HepG2 (cell line): Measurements from ENCODE around the gene LEP. TPM values are rescaled to one million over a fixed set of nuclear protein-coding genes. Genes with fewer than 3 reads are reported as not detected.
A peak's percentile ranks its signal among the peaks of the same experiment; 100 is the strongest.

ENCODE experiments used
- CBX5 ChIP-seq: sonication (generic); formaldehyde crosslinking; IDR thresholded peaks from 2 replicates; pipeline ENCODE4 v1.4.0; 2020; ENCODE audit warnings: missing genetic modification reagents, borderline replicate concordance
- FOXK1 ChIP-seq: sonication (generic); formaldehyde crosslinking; IDR thresholded peaks from 2 replicates; pipeline ENCODE4 v1.4.0; 2020; ENCODE audit warnings: low read depth, missing genetic modification reagents, borderline replicate concordance
- HMG20B ChIP-seq: conservative IDR thresholded peaks from 2 replicates; pipeline ENCODE4 v1.6.1; 2016; ENCODE audit warnings: missing genetic modification reagents, missing compliant biosample characterization
- MNT ChIP-seq: fragments of 450-650 bp; IDR thresholded peaks from 2 replicates; pipeline ENCODE4 v1.6.1; 2016
- MXI1 ChIP-seq: IDR thresholded peaks from 3 replicates; pipeline ENCODE4 v1.6.1; 2012; ENCODE audit warnings: low read depth, low read length, inconsistent platforms, borderline replicate concordance
- MYC ChIP-seq: sonication (generic); formaldehyde crosslinking; IDR thresholded peaks from 2 replicates; pipeline ENCODE4 v1.9.0; 2021; ENCODE audit warnings: missing genetic modification reagents, borderline replicate concordance
- NFE2 ChIP-seq: sonication (generic); formaldehyde crosslinking; IDR thresholded peaks from 2 replicates; pipeline ENCODE4 v1.4.0; 2020; ENCODE audit warnings: missing genetic modification reagents
- NPAS2 ChIP-seq: sonication (generic); formaldehyde crosslinking; IDR thresholded peaks from 2 replicates; pipeline ENCODE4 v1.8.0; 2022; ENCODE audit warnings: mild to moderate bottlenecking, missing genetic modification reagents, borderline replicate concordance
- PHF8 ChIP-seq: sonication (generic); formaldehyde crosslinking; IDR thresholded peaks from 2 replicates; pipeline ENCODE4 v1.5.0; 2020; ENCODE audit warnings: missing genetic modification reagents
- RNF219 ChIP-seq: sonication (generic); formaldehyde crosslinking; IDR thresholded peaks from 2 replicates; pipeline ENCODE4 v1.5.0; 2020; ENCODE audit warnings: mild to moderate bottlenecking, missing genetic modification reagents
- SATB2 ChIP-seq: sonication (generic); formaldehyde crosslinking; IDR thresholded peaks from 2 replicates; pipeline ENCODE4 v1.5.0; 2020; ENCODE audit warnings: missing genetic modification reagents
- SSRP1 ChIP-seq: IDR thresholded peaks from 2 replicates; pipeline ENCODE4 v1.6.1; 2016; ENCODE audit warnings: control low read depth
- THAP11 ChIP-seq: IDR thresholded peaks from 2 replicates; pipeline ENCODE4 v1.6.1; 2016; ENCODE audit warnings: missing biosample characterization, missing genetic modification reagents
- THAP8 ChIP-seq: sonication (generic); formaldehyde crosslinking; IDR thresholded peaks from 2 replicates; pipeline ENCODE4 v1.5.1; 2020; ENCODE audit warnings: missing genetic modification reagents, mild to moderate bottlenecking, borderline replicate concordance
- ZNF234 ChIP-seq: sonication (generic); formaldehyde crosslinking; conservative IDR thresholded peaks from 2 replicates; pipeline ENCODE4 v1.5.1; 2020; ENCODE audit warnings: mild to moderate bottlenecking, missing genetic modification reagents
- ZNF468 ChIP-seq: sonication (generic); formaldehyde crosslinking; IDR thresholded peaks from 2 replicates; pipeline ENCODE4 v1.8.0; 2022; ENCODE audit warnings: mild to moderate bottlenecking, moderate library complexity, missing genetic modification reagents
- ZNF552 ChIP-seq: sonication (generic); formaldehyde crosslinking; IDR thresholded peaks from 2 replicates; pipeline ENCODE4 v1.9.0; 2022; ENCODE audit warnings: missing genetic modification reagents, mild to moderate bottlenecking, borderline replicate concordance
- ZNF644 ChIP-seq: IDR thresholded peaks from 2 replicates; pipeline ENCODE4 v1.6.1; 2016; ENCODE audit warnings: low read depth
- ZNF687 ChIP-seq: sonication (generic); formaldehyde crosslinking; IDR thresholded peaks from 2 replicates; pipeline ENCODE4 v1.5.1; 2020; ENCODE audit warnings: mild to moderate bottlenecking, missing genetic modification reagents, moderate library complexity
- ZNF777 ChIP-seq: sonication (generic); formaldehyde crosslinking; IDR thresholded peaks from 2 replicates; pipeline ENCODE4 v1.4.0; 2020; ENCODE audit warnings: missing genetic modification reagents
- ZNF816 ChIP-seq: sonication (generic); formaldehyde crosslinking; IDR thresholded peaks from 2 replicates; pipeline ENCODE4 v1.8.0; 2022; ENCODE audit warnings: missing genetic modification reagents, mild to moderate bottlenecking, borderline replicate concordance
- polyA plus RNA-seq, 8 experiments: library from polyadenylated mRNA; depleted of rRNA in 3 of 8; stranded (reverse) in 7 of 8; unstranded in 1 of 8; fragments of >200 nt; fragmentation: Illumina TruSeq in 4 of 8; extraction: Trizol in 4 of 8; gene quantifications; 2 replicates each; pipeline versions ENCODE4 v1.2.1 to v1.2.3, GENCODE V29; 2011 to 2016; ENCODE audit warnings: low read depth in 4 of 8, missing spikeins in 1 of 8, mixed read lengths in 1 of 8; ENCODE audit not compliant: insufficient read depth in 1 of 8
- total RNA-seq, 5 experiments: library from RNA; depleted of rRNA; stranded (reverse); fragments of >200 nt; fragmentation: Illumina TruSeq; extraction: Trizol; gene quantifications; 2 replicates each; pipeline ENCODE4 v1.2.3, GENCODE V29; 2016; ENCODE audit warnings: low read depth in 1 of 5

The LEP gene
- total and polyA plus RNA-seq, 2 of the 13 experiments (the other 11 are each of a cell fraction or from before 2014, with no cell fraction given): 0.05 TPM; not detected in 1

GRCh38 chr7:128209229-128210035, 31.6 kb upstream of the LEP start (continued):
- no peak for TF ChIP-seq MNT
- TF ChIP-seq ZNF687 (CRISPR knock-in tag): peak; percentile 47; the same call in 1 of the 2 replicates
- TF ChIP-seq ZNF468: no peak
- no peak for TF ChIP-seq ZNF816 (CRISPR knock-in tag)
- no peak for TF ChIP-seq SSRP1 (CRISPR knock-in tag)
- TF ChIP-seq ZNF234 (CRISPR knock-in tag): no peak
- TF ChIP-seq CBX5 (CRISPR knock-in tag): peak; percentile 24; the same call in 1 of the 2 replicates
- TF ChIP-seq ZNF777 (CRISPR knock-in tag): no peak
- TF ChIP-seq ZNF552 (CRISPR knock-in tag): no peak
- no peak for TF ChIP-seq SATB2 (CRISPR knock-in tag)
- TF ChIP-seq MXI1: peak; percentile 25; the same call in 1 of the 3 replicates
- no peak for TF ChIP-seq RNF219 (CRISPR knock-in tag)
- TF ChIP-seq NFE2 (CRISPR knock-in tag): peak; percentile 68; the same call in 1 of the 2 replicates
- TF ChIP-seq THAP8: no peak
- TF ChIP-seq MYC (CRISPR knock-in tag): peak; percentile 66; the same call in 1 of the 2 replicates
- peak; percentile 26; the same call in 1 of the 2 replicates for TF ChIP-seq PHF8 (CRISPR knock-in tag)
- TF ChIP-seq NPAS2 (CRISPR knock-in tag): no peak
- peak; percentile 45; the same call in 1 of the 2 replicates for TF ChIP-seq FOXK1
- TF ChIP-seq HMG20B (CRISPR knock-in tag): no peak
- no peak for TF ChIP-seq ZNF644 (CRISPR knock-in tag)
- TF ChIP-seq THAP11: 0 out of 2 replicates have a peak, but pooled peaks have one; percentile 25
